DOHH2 (cell line): ENCODE measurements around the gene CCL16.

ENCODE experiments used
- CTCF ChIP-seq: fragments of 200-600 bp; sonication (generic); IDR thresholded peaks from one replicate; pipeline ENCODE4 v1.5.1; 2014; ENCODE audit warnings: antibody characterized with exemption, mild to moderate bottlenecking, low read depth, low read length; ENCODE audit not compliant: poor library complexity, severe bottlenecking
- EZH2phosphoT487 ChIP-seq: fragments of 200-600 bp; sonication (generic); IDR thresholded peaks from 2 replicates; pipeline ENCODE4 v1.6.1; 2017; ENCODE audit warnings: borderline replicate concordance, mild to moderate bottlenecking, antibody characterized with exemption, low read length, moderate library complexity, mixed read lengths

- no peak for TF ChIP-seq CTCF
- no peak for TF ChIP-seq EZH2phosphoT487
Measured at GRCh38 chr17:36001862-36002603, 20.7 kb upstream of the CCL16 start.
